CD8-positive, alpha-beta memory T cell (primary cell): ENCODE results near the gene PFKFB2. TPM values are rescaled to one million over a fixed set of nuclear protein-coding genes. Genes with fewer than 3 reads are reported as not detected.

Source experiments
- CTCF ChIA-PET: fragments of 350-600 bp; sonication (Branson Sonifier 250); formaldehyde crosslinking; loops from one replicate; lab custom pipeline; 2021; ENCODE audit warnings: antibody characterized with exemption; lab: Charles Lee
- POLR2A ChIA-PET: fragments of 350-600 bp; sonication (Branson Sonifier 250); formaldehyde crosslinking; loops from one replicate; lab custom pipeline; 2021; ENCODE audit warnings: antibody characterized with exemption; lab: Charles Lee
- DNase-seq, 5 donors: peaks; one replicate each; pipeline versions ENCODE4 v3.0.0 to v3.0.0-alpha.2; 2020 to 2022; ENCODE audit warnings: mixed read lengths in 1 of 5
- H3K27ac ChIP-seq: one replicate; pipeline ENCODE4 v1.7.0; 2013; ENCODE audit warnings: low read depth, mild to moderate bottlenecking, low read length, moderate library complexity
- H3K27me3 ChIP-seq: 2 replicates; pipeline ENCODE4 v1.7.0; 2013; ENCODE audit warnings: low read length, mild to moderate bottlenecking; ENCODE audit not compliant: insufficient read depth, poor library complexity, severe bottlenecking
- H3K36me3 ChIP-seq: 2 replicates; pipeline ENCODE4 v1.7.0; 2013; ENCODE audit warnings: mild to moderate bottlenecking, low read length, moderate library complexity; ENCODE audit not compliant: insufficient read depth
- H3K4me1 ChIP-seq: 2 replicates; pipeline ENCODE4 v1.7.0; 2013; ENCODE audit warnings: mild to moderate bottlenecking, low read length, moderate library complexity; ENCODE audit not compliant: insufficient read depth
- H3K4me3 ChIP-seq: 2 replicates; pipeline ENCODE4 v1.7.0; 2013; ENCODE audit warnings: mild to moderate bottlenecking, low read length
- H3K9me3 ChIP-seq: 2 replicates; pipeline ENCODE4 v1.7.0; 2013; ENCODE audit warnings: mild to moderate bottlenecking, low read length
- H3K27ac Mint-ChIP-seq, 8 donors: one replicate each; pipeline ENCODE4 v1.8.0; 2020 to 2021; ENCODE audit warnings: mixed read lengths in 8 of 8, mild to moderate bottlenecking in 6 of 8, inconsistent platforms in 3 of 8, moderate library complexity in 3 of 8
- H3K27me3 Mint-ChIP-seq, 2 donors: one replicate each; pipeline ENCODE4 v1.8.0; 2020 to 2021; ENCODE audit warnings: mixed read lengths in 2 of 2, mild to moderate bottlenecking in 1 of 2, moderate library complexity in 1 of 2
- H3K36me3 Mint-ChIP-seq, 3 donors: one replicate each; pipeline ENCODE4 v1.8.0; 2020 to 2021; ENCODE audit warnings: mixed read lengths in 3 of 3, inconsistent platforms in 1 of 3, mild to moderate bottlenecking in 1 of 3
- H3K4me1 Mint-ChIP-seq, 3 donors: one replicate each; pipeline ENCODE4 v1.8.0; 2020 to 2021; ENCODE audit warnings: mixed read lengths in 3 of 3, inconsistent platforms in 1 of 3, mild to moderate bottlenecking in 1 of 3
- H3K4me3 Mint-ChIP-seq, 7 donors: one replicate each; pipeline ENCODE4 v1.8.0; 2020 to 2021; ENCODE audit warnings: mixed read lengths in 7 of 7, mild to moderate bottlenecking in 6 of 7, moderate library complexity in 4 of 7, inconsistent platforms in 2 of 7
- H3K9me3 Mint-ChIP-seq, 5 donors: one replicate each; pipeline ENCODE4 v1.8.0; 2020 to 2022; ENCODE audit warnings: mixed read lengths in 5 of 5, mild to moderate bottlenecking in 3 of 5, moderate library complexity in 2 of 5, inconsistent platforms in 1 of 5
- polyA plus RNA-seq: library from polyadenylated mRNA; unstranded; fragments of 300-500 nt; fragmentation: Illumina TruSeq; gene quantifications from one replicate; pipeline ENCODE4 v1.2.3, GENCODE V29; 2021
- total RNA-seq, 2 experiments: library from RNA; stranded (reverse); gene quantifications; one replicate each; pipeline ENCODE4 v1.2.3, GENCODE V29; 2021

Gene PFKFB2
- total and polyA plus RNA-seq, 3 experiments from 2014 or later, result 0.29 to 3.9 (median 3.0) TPM

- no peak overlapping the region for H3K27ac ChIP-seq
- ChIA-PET CTCF (interaction anchor here (0.7 to 5.1 kb wide), 14 partner anchors 9 to 420 kb away, joined by 3 to 52 read pairs (median 3); no protein-coding TSS in a partner anchor), POLR2A (interaction anchor here (0.8 kb wide), 1 partner anchor 13 kb away, joined by 3 read pairs; no protein-coding TSS in a partner anchor)
- H3K4me3 ChIP-seq, result no peak overlapping the region
- no peak for DNase-seq
- peaks cover 15 to 35% of the 10 kb centered on the region in 2 donors for H3K27me3 Mint-ChIP-seq
- peaks cover 11% of the 10 kb centered on the region for H3K4me1 ChIP-seq
- no peaks in the 10 kb centered on the region for H3K36me3 Mint-ChIP-seq
- H3K27ac Mint-ChIP-seq, result no peak overlapping the region
- peaks cover 5 to 14% (median 8%) of the 10 kb centered on the region in 3 donors for H3K4me1 Mint-ChIP-seq
- no peak overlapping the region for H3K4me3 Mint-ChIP-seq
- H3K9me3 Mint-ChIP-seq, result no peaks in the 10 kb centered on the region
- no peaks in the 10 kb centered on the region for H3K36me3 ChIP-seq
- H3K9me3 ChIP-seq, result no peaks in the 10 kb centered on the region
- no peaks in the 10 kb centered on the region for H3K27me3 ChIP-seq
Observed at GRCh38 chr1:207084232-207084631, 31.2 kb downstream of the PFKFB2 start.

- no peaks in the 10 kb centered on the region for H3K36me3 Mint-ChIP-seq
- ChIA-PET POLR2A (interaction anchor here (0.8 kb wide), 1 partner anchor 13 kb away, joined by 3 read pairs; no protein-coding TSS in a partner anchor), CTCF (interaction anchor here (0.7 to 5.1 kb wide), 13 partner anchors 9 to 420 kb away, joined by 3 to 52 read pairs (median 3); no protein-coding TSS in a partner anchor)
- Histone ChIP-seq H3K36me3 (no peaks in the 10 kb centered on the region), H3K4me3 (no peak overlapping the region), H3K27ac (no peak overlapping the region), H3K9me3 (no peaks in the 10 kb centered on the region), H3K4me1 (peaks cover 11% of the 10 kb centered on the region), H3K27me3 (no peaks in the 10 kb centered on the region)
- H3K27me3 Mint-ChIP-seq, result peaks cover 15 to 36% of the 10 kb centered on the region in 2 donors
- peak overlapping the region in 1 of 8 donors; percentile 15 for H3K27ac Mint-ChIP-seq
- DNase-seq, result peak; percentile 11 to 67 (median 44)
- no peaks in the 10 kb centered on the region for H3K9me3 Mint-ChIP-seq
- peaks cover 6 to 19% (median 13%) of the 10 kb centered on the region in 3 donors for H3K4me1 Mint-ChIP-seq
- no peak overlapping the region for H3K4me3 Mint-ChIP-seq
Observed at GRCh38 chr1:207084701-207085180, 31.7 kb downstream of the PFKFB2 start.

- ChIA-PET CTCF (interaction anchor here (5.1 kb wide), 1 partner anchor 320 kb away, joined by 52 read pairs; no protein-coding TSS in a partner anchor), POLR2A (no interaction called here)
- H3K36me3 Mint-ChIP-seq, result no peaks in the 10 kb centered on the region
- peaks cover 15 to 42% of the 10 kb centered on the region in 2 donors for H3K27me3 Mint-ChIP-seq
- H3K9me3 ChIP-seq, result no peaks in the 10 kb centered on the region
- no peak for DNase-seq
- H3K27me3 ChIP-seq, result no peaks in the 10 kb centered on the region
- no peak overlapping the region for H3K27ac Mint-ChIP-seq
- H3K9me3 Mint-ChIP-seq, result no peaks in the 10 kb centered on the region
- H3K4me1 Mint-ChIP-seq, result peaks cover 6 to 19% (median 13%) of the 10 kb centered on the region in 3 donors
- no peaks in the 10 kb centered on the region for H3K36me3 ChIP-seq
- H3K4me1 ChIP-seq, result peaks cover 11% of the 10 kb centered on the region
- H3K4me3 ChIP-seq, result no peak overlapping the region
- no peak overlapping the region for H3K4me3 Mint-ChIP-seq
- H3K27ac ChIP-seq, result no peak overlapping the region
Observed at GRCh38 chr1:207085887-207086286, 32.8 kb downstream of the PFKFB2 start.

- H3K27ac ChIP-seq, result no peak overlapping the region
- Mint-ChIP-seq H3K9me3 (no peaks in the 10 kb centered on the region), H3K4me1 (peaks cover 6 to 19% (median 13%) of the 10 kb centered on the region in 3 donors), H3K27ac (no peak overlapping the region), H3K4me3 (no peak overlapping the region), H3K27me3 (peaks cover 11 to 36% of the 10 kb centered on the region in 2 donors), H3K36me3 (no peaks in the 10 kb centered on the region)
- ChIA-PET CTCF (no interaction called here), POLR2A (no interaction called here)
- H3K4me1 ChIP-seq, result peaks cover 11% of the 10 kb centered on the region
- DNase-seq, result no peak
- H3K36me3 ChIP-seq, result no peaks in the 10 kb centered on the region
- H3K9me3 ChIP-seq, result no peaks in the 10 kb centered on the region
- H3K27me3 ChIP-seq, result no peaks in the 10 kb centered on the region
- no peak overlapping the region for H3K4me3 ChIP-seq
Observed at GRCh38 chr1:207088161-207088560, 35.1 kb downstream of the PFKFB2 start.

- H3K36me3 ChIP-seq, result no peaks in the 10 kb centered on the region
- H3K4me3 Mint-ChIP-seq, result peak within 1 kb of the TSS in 5 of 7 donors; percentile 24 to 67 (median 52)
- no peaks in the 10 kb centered on the region for H3K9me3 Mint-ChIP-seq
- ChIA-PET POLR2A (no interaction called here), CTCF (interaction anchor here (0.6 kb wide), 1 partner anchor 316 kb away, joined by 4 read pairs; no protein-coding TSS in a partner anchor)
- H3K9me3 ChIP-seq, result no peaks in the 10 kb centered on the region
- H3K4me1 Mint-ChIP-seq, result peaks cover 6 to 19% (median 13%) of the 10 kb centered on the region in 3 donors
- H3K36me3 Mint-ChIP-seq, result no peaks in the 10 kb centered on the region
- peak within 1 kb of the TSS; percentile 25 for H3K4me3 ChIP-seq
- H3K27ac ChIP-seq, result no peak within 1 kb of the TSS
- H3K27me3 ChIP-seq, result no peaks in the 10 kb centered on the region
- peaks cover 9 to 28% of the 10 kb centered on the region in 2 donors for H3K27me3 Mint-ChIP-seq
- peak within 1 kb of the TSS in 4 of 8 donors; percentile 27 to 60 (median 33) for H3K27ac Mint-ChIP-seq
- H3K4me1 ChIP-seq, result peaks cover 11% of the 10 kb centered on the region
- DNase-seq, result peak in 1 of 5 donors; percentile 61
Observed at GRCh38 chr1:207088701-207089626, 35.9 kb downstream of the PFKFB2 start, which contains the start of gene C4BPB. Gene C4BPB (plus strand): TSS chr1:207088860. CDS start chr1:207089532, 672 bp downstream.

GRCh38 chr1:207089627-207090355 is 36.7 kb downstream of the PFKFB2 start:
- Mint-ChIP-seq H3K9me3 (no peaks in the 10 kb centered on the region), H3K36me3 (no peaks in the 10 kb centered on the region), H3K27ac (peak overlapping the region in 4 of 8 donors; percentile 27 to 60 (median 33)), H3K4me1 (peaks cover 3 to 15% (median 9%) of the 10 kb centered on the region in 3 donors), H3K27me3 (peaks cover 5 to 20% of the 10 kb centered on the region in 2 donors), H3K4me3 (peak overlapping the region in 5 of 7 donors; percentile 24 to 67 (median 52))
- Histone ChIP-seq H3K4me1 (peaks cover 11% of the 10 kb centered on the region), H3K27ac (no peak overlapping the region), H3K36me3 (no peaks in the 10 kb centered on the region), H3K9me3 (no peaks in the 10 kb centered on the region), H3K27me3 (no peaks in the 10 kb centered on the region), H3K4me3 (no peak overlapping the region)
- POLR2A ChIA-PET, result interaction anchor here (0.6 kb wide), 1 partner anchor 174 kb away, joined by 4 read pairs; no protein-coding TSS in a partner anchor
- CTCF ChIA-PET, result interaction anchor here (0.6 to 1.0 kb wide), 2 partner anchors 315 to 316 kb away, joined by 3 to 4 read pairs; no protein-coding TSS in a partner anchor
- no peak for DNase-seq

- Histone ChIP-seq H3K27ac (no peak overlapping the region), H3K4me3 (no peak overlapping the region), H3K27me3 (no peaks in the 10 kb centered on the region), H3K36me3 (no peaks in the 10 kb centered on the region), H3K9me3 (no peaks in the 10 kb centered on the region), H3K4me1 (peaks cover 6% of the 10 kb centered on the region)
- H3K27me3 Mint-ChIP-seq, result peaks cover 13 to 27% of the 10 kb centered on the region in 2 donors
- no peak for DNase-seq
- H3K27ac Mint-ChIP-seq, result peak overlapping the region in 1 of 8 donors; percentile 4
- ChIA-PET CTCF (no interaction called here), POLR2A (no interaction called here)
- H3K36me3 Mint-ChIP-seq, result peaks cover 0 to 3% (median 0%) of the 10 kb centered on the region in 3 donors
- H3K4me1 Mint-ChIP-seq, result peaks cover 2 to 8% (median 6%) of the 10 kb centered on the region in 3 donors
- H3K4me3 Mint-ChIP-seq, result no peak overlapping the region
- no peaks in the 10 kb centered on the region for H3K9me3 Mint-ChIP-seq
Observed at GRCh38 chr1:207091200-207091908, 38.3 kb downstream of the PFKFB2 start.
